Spinal cord (tissue), 10 donors: ENCODE data around the gene CDH16. TPM values are rescaled to one million over a fixed set of nuclear protein-coding genes. Genes with fewer than 3 reads are reported as not detected.

Experiments used
- DNase-seq, 6 donors: peaks; one replicate each; pipeline versions ENCODE4 v3.0.0 to v3.0.0-alpha.2; 2013 to 2015; ENCODE audit warnings: low spot score in 6 of 6, low read depth in 4 of 6
- H3K27ac ChIP-seq: one replicate; pipeline ENCODE4 v1.5.1; 2013; ENCODE audit warnings: low read depth, low read length, control low read depth
- H3K27me3 ChIP-seq: one replicate; pipeline ENCODE4 v1.6.1; 2013; ENCODE audit warnings: low read length; ENCODE audit not compliant: control insufficient read depth, insufficient read depth
- H3K36me3 ChIP-seq: one replicate; pipeline ENCODE4 v1.6.1; 2013; ENCODE audit warnings: low read length; ENCODE audit not compliant: control insufficient read depth, insufficient read depth
- H3K4me1 ChIP-seq: one replicate; pipeline ENCODE4 v1.6.1; 2013; ENCODE audit warnings: low read length; ENCODE audit not compliant: control insufficient read depth, insufficient read depth
- H3K4me3 ChIP-seq: one replicate; pipeline ENCODE4 v1.5.1; 2013; ENCODE audit warnings: low read depth, low read length, control low read depth
- H3K9me3 ChIP-seq: one replicate; pipeline ENCODE4 v1.6.1; 2013; ENCODE audit warnings: low read length; ENCODE audit not compliant: control insufficient read depth, insufficient read depth
- WGBS: methylation state at CpG from one replicate; pipeline ENCODE4 v1.1.5; 2013; ENCODE audit warnings: missing lambda C conversion rate; ENCODE audit not compliant: insufficient coverage; 5-methylcytosine and 5-hydroxymethylcytosine counted together
- polyA plus RNA-seq, 2 donors: library from polyadenylated mRNA; unstranded; fragments of 120-200 nt; gene quantifications; one replicate each; pipeline ENCODE4 v1.2.1, GENCODE V29; 2013; ENCODE audit not compliant: insufficient read length in 2 of 2
- total RNA-seq, 2 donors: library from RNA; depleted of rRNA in 1 of 2; stranded (reverse); fragments of 120-200 nt in 1 of 2; fragments of >200 nt in 1 of 2; gene quantifications; one replicate each; pipeline versions ENCODE4 v1.2.3 to v1.2.4, GENCODE V29; 2013 to 2014
- donor health status: healthy.

CDH16 gene
- total and polyA plus RNA-seq, 4 donors = 0.67 to 1.8 TPM; not detected in 2

DNA sequence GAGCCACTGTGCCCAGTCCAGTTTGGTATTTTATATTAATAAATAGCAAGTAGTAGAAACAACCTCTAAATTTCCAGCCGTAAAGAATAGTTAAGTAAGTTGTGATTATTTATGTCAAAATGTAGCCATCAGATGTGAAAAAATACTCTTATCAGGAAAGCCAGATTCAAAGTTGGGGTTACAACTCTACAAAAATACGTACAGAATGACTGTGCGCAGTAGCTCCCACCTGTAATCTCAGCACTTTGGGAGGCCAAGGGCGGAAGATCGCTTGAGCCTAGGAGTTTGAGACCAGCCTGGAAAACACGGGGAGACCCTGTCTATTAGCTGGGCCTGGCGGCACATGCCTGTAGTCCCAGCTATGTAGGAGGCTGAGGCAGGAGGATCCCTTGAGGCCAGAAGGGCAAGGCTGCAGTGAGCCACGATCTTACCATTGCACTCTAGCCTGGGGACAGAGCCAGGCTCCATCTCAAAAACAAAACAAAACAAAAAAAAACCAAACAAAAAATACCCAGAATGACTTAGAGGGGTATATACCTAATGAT is 36.6 kb downstream of the CDH16 start:
- 98% methylated on average over 6 of the region's 8 CpGs for WGBS

DNA sequence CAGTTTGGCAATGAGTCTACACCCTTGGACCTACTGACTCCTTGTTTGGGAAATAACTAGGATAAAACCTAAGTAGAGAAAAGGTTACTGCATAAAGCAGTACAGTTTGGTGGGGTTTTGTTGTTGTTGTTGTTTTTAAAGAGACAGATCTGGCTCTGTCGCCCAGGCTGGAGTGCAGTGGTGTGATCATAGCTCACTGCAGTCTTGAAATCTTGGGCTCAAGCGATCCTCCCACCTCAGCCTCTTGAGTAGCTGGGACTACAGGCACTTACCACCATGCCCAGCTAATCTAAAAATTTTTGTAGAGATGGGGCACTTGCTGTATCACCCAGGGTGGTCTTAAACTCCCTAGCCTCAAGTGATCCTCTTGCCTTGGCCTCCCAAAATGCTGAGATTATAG is 37.1 kb downstream of the CDH16 start:
- Histone ChIP-seq H3K4me1 (peaks cover 13% of the 10 kb centered on the region), H3K27me3 (no peaks in the 10 kb centered on the region), H3K9me3 (no peaks in the 10 kb centered on the region), H3K4me3 (peak overlapping the region; percentile 16), H3K27ac (no peak overlapping the region), H3K36me3 (peaks cover 15% of the 10 kb centered on the region)
- DNase-seq = no peak
- WGBS = 60% methylated on average over 1 of the region's 2 CpGs

More for the DNA sequence above, 36.6 kb downstream of the CDH16 start:
- H3K9me3 ChIP-seq = no peaks in the 10 kb centered on the region
- peaks cover 13% of the 10 kb centered on the region for H3K4me1 ChIP-seq
- DNase-seq = no peak
- H3K27me3 ChIP-seq = no peaks in the 10 kb centered on the region
- H3K36me3 ChIP-seq = peaks cover 19% of the 10 kb centered on the region
- no peak overlapping the region for H3K4me3 ChIP-seq
- no peak overlapping the region for H3K27ac ChIP-seq

DNA sequence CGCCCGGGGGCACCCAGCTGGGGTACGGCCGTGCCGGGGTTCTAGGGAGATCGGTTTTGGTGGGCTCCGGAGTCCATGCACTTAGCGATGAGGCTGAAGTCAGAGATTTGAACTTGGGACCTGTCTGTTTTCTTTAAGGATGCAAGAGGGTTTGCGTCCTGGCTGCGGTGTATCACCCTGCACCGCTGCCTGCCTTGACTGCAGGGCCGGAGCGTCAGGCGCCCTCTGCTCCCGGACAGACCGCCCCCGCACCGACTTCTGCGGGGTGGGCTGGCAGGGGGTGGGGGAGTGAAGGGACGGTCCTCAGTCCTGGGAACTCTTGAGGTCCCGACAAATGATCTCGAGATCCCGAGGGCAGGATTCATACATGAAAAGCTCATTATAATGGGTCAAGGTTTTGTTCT is 37.7 kb downstream of the CDH16 start:
- peaks cover 14% of the 10 kb centered on the region for H3K36me3 ChIP-seq
- WGBS = 2% methylated on average over 19 of the region's 23 CpGs
- no peaks in the 10 kb centered on the region for H3K27me3 ChIP-seq
- peaks cover 13% of the 10 kb centered on the region for H3K4me1 ChIP-seq
- no peak overlapping the region for H3K27ac ChIP-seq
- H3K9me3 ChIP-seq = no peaks in the 10 kb centered on the region
- DNase-seq = peak in 1 of 6 donors; percentile 24
- H3K4me3 ChIP-seq = peak overlapping the region; percentile 90

DNA sequence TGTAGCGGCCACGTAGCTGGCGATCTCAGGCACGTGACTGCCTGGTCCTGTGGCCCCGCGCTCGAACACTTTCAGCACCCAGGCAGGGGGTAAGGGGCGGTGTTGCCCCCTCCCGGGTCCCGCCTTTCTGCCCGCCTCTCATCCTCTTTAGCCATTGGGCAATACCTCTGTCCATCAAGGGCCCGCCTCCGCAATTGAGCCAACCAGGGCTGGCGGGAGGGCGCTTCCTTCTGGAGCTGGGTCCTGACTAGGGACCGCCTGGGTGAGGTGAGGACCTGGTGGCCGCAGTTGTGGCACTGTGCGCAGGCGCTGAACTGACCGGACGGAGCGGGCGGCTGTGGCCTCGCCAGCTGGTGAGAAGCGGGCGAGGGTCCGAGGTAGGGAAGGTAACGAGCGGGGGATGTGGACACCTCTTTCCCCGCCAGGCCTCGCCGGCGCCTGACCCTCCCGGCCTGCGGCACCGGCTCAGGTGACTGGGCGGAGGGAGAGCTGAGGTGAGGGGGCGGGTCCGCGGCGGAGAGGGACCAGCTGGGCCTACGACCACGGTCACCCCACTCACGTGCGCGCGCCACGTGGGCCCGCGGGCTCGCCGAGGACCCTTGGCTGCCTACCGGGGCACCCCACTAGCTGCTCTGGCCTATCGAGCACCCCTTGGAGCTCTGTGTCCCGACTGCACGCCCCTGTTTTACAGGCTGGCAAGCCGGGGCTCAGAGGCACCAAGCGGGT is 38.2 kb downstream of the CDH16 start, which contains the start of gene PDP2:
Gene PDP2 (plus strand): TSS at position 228 of the 726 bp plus-strand sequence. CDS start 3,770 bp downstream, outside the sequence.
- DNase-seq = peak; percentile 90 to 99 (median 94)
- no peaks in the 10 kb centered on the region for H3K9me3 ChIP-seq
- H3K36me3 ChIP-seq = peaks cover 11% of the 10 kb centered on the region
- peak within 1 kb of the TSS; percentile 90 for H3K4me3 ChIP-seq
- whole genome bisulfite sequencing = 0% methylated on average over 58 of the region's 58 CpGs
- H3K4me1 ChIP-seq = peaks cover 13% of the 10 kb centered on the region
- H3K27ac ChIP-seq = no peak within 1 kb of the TSS
- no peaks in the 10 kb centered on the region for H3K27me3 ChIP-seq

DNA sequence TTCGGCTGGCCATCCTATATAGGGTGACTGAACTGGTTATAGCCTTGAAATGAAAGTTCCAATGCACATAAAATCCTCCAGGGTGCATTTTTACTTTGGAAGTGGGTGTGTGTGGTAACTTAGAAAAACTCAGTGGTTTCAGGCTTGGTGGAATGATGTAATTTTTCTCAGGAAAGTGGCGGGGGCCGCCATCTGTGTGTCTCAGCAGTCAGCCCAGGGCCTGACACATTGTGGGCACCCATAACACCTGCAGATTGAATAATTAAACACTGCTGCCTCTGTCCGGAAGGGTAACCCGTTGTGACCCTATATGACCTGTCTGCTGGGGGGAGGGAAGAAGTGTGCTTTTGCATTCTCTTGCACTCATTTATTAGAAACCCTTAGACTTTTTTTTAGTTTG is 40.6 kb downstream of the CDH16 start:
- H3K27ac ChIP-seq = no peak overlapping the region
- no peaks in the 10 kb centered on the region for H3K27me3 ChIP-seq
- WGBS = 90% methylated on average over 1 of the region's 5 CpGs
- no peak overlapping the region for H3K4me3 ChIP-seq
- peaks cover 17% of the 10 kb centered on the region for H3K4me1 ChIP-seq
- no peaks in the 10 kb centered on the region for H3K36me3 ChIP-seq
- DNase-seq = no peak
- H3K9me3 ChIP-seq = no peaks in the 10 kb centered on the region

DNA sequence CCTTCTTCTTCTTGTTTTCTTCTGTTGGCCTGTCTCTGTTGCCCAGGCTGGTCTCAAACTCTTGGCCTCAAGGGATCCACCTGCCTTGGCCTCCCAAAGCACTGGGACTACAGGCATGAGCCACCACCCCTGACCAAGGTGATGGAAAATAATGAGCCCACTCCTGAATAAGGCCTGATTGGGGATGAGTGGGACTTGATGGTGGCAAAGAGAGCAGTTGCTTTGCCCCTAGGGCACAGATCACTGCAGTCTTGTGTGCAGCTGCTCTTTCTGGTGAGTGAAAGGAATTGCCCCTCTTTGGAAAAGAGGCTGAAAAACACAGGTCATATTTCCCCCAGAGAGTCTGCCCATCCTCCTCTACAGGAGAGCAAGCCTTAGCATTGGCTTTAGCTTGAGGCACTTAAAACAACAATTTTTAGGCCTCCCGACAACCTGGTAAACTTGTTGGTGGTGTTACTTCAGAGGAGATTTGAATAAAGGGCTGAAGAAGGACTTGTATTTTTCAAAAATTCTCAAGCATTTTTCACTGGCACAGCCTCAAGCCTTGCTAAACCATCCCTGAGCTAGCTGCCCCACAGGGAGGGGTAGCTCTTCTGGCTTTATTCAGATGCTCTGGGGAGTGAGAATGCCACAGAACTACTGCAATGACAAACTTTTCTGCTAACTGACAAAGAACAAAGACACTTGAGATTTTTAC is 44.5 kb downstream of the CDH16 start:
- WGBS = no CpG with 5 or more reads among the region's 1 CpG
- Histone ChIP-seq H3K9me3 (no peaks in the 10 kb centered on the region), H3K27me3 (no peaks in the 10 kb centered on the region), H3K36me3 (no peaks in the 10 kb centered on the region), H3K27ac (no peak overlapping the region), H3K4me1 (peaks cover 9% of the 10 kb centered on the region), H3K4me3 (no peak overlapping the region)
- DNase-seq = no peak

DNA sequence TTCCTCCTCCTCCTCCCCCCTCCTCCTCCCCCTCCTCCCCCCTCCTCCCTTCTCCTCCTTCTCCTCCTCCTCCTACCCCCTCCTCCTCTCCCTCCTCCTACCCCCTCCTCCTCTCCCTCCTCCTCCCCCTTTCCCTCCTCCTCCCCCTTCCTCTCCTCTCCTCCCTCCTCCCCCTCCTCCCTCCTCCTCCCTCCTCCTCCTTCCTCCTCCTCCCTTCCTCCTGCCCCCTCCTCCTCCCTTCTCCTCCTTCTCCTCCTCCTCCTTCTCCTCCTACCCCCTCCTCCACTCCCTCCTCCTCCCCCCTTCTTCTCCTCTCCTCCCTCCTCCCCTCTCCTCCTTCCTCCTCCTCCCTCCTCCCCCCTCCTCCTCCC is 45.0 kb downstream of the CDH16 start:
- no peak overlapping the region for H3K27ac ChIP-seq
- no peaks in the 10 kb centered on the region for H3K9me3 ChIP-seq
- no peak for DNase-seq
- no peaks in the 10 kb centered on the region for H3K36me3 ChIP-seq
- no peaks in the 10 kb centered on the region for H3K27me3 ChIP-seq
- H3K4me1 ChIP-seq = peaks cover 9% of the 10 kb centered on the region
- H3K4me3 ChIP-seq = no peak overlapping the region

DNA sequence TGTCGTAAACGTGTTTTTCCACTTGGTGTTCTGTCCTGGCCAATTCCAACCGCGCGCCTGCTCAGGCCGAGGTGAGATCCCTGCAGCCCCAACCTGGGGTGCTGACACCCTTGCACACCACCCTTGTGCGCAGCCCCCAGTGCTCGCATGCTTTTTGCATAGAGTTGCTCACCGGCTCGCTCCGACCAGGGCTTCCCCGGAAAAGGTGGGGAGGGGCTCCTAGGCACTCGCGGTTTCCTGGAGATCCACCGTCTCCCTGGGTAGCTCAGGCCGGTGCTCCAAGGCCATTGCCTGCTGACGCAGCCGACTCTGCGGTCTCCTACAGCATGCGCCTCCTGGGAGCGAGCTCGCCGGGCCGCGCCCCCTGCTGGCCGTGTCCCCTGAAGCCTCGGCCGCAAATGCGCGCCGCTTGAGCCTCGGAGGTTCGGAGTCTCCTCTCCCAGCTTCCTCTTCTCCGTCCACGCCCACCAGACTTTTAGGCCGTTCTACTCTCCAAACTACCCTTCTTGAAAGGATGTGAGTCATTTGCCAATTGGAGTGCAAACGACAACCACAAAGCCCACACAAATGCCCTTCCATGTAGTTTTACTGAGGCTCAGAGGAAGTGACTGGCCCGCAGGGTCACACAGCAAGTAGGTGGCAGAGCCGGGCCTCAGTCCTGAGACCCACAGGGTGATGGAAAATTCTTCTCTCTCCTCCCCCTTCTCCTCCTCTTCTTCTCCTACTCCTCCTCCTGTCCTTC is 45.6 kb downstream of the CDH16 start:
- WGBS = 3% methylated on average over 30 of the region's 39 CpGs
- no peaks in the 10 kb centered on the region for H3K9me3 ChIP-seq
- no peaks in the 10 kb centered on the region for H3K27me3 ChIP-seq
- H3K4me1 ChIP-seq = peaks cover 9% of the 10 kb centered on the region
- no peaks in the 10 kb centered on the region for H3K36me3 ChIP-seq
- H3K4me3 ChIP-seq = peak overlapping the region; percentile 45
- no peak overlapping the region for H3K27ac ChIP-seq
- peak in 4 of 6 donors; percentile 43 to 91 (median 76) for DNase-seq

DNA sequence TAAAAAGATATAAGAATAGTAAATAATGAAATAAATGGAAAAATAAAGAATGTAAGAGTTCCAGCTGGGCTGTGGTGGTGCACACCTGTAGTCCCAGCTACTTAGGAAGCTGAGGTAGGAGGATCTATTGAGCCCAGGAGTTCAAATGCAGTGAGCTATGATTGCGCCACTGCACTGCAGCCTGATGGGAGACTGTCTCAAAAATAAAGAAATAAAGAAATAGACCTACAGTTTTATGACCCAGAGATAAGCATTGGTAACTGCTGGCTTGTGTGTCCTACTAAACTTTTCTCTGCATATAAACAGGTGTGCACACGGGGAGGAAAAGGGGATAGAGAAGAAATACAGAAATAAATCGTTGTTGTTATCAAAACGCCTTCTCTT is 46.1 kb downstream of the CDH16 start:
- H3K27ac ChIP-seq = no peak overlapping the region
- no peaks in the 10 kb centered on the region for H3K36me3 ChIP-seq
- 50% methylated on average over 2 of the region's 4 CpGs for WGBS
- H3K4me3 ChIP-seq = peak overlapping the region; percentile 45
- no peak for DNase-seq
- H3K4me1 ChIP-seq = peaks cover 12% of the 10 kb centered on the region
- no peaks in the 10 kb centered on the region for H3K27me3 ChIP-seq
- H3K9me3 ChIP-seq = no peaks in the 10 kb centered on the region
